NCI-H748 (cell line): ENCODE data around the gene ACSF2.
"Not testable (repeated sequence)": the region's sequence is repeated elsewhere in the genome, so short reads cannot be mapped to it uniquely, and the experiment has no call there.

Source experiments
- DNase-seq: peaks from one replicate; lab custom pipeline; 2025; ENCODE audit not compliant: unreplicated experiment; lab: John Stamatoyannopoulos, UW

ACSF2 gene

DNA sequence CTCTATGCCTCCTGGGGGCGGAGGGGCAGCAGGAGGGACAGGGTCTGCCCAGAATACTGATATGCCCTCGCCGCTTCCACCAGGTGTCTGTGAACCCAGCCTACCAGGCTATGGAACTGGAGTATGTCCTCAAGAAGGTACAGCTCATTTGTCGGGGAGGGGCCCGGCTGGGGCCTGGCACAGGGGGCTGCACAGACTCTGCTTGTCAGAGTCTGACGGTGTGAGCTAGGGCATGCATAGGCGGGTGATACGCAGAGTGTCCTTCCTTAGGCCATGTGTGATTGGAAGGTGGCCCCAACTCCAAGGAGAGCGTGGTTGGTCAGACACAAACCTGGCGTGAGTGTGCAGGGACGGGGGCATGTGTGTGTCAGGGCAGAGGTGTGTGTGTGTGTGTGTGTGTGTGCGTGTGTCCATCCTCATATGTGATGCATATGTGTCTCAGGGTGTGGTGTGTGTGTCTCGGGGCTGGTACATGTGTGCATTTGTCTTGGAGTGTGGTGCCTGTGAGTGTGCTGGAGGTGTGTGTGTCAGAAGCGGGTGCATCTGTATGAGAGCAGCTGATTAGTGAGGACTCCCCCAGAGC, 35.6 kb downstream of the ACSF2 start:
- DNase-seq, result no peak

DNA sequence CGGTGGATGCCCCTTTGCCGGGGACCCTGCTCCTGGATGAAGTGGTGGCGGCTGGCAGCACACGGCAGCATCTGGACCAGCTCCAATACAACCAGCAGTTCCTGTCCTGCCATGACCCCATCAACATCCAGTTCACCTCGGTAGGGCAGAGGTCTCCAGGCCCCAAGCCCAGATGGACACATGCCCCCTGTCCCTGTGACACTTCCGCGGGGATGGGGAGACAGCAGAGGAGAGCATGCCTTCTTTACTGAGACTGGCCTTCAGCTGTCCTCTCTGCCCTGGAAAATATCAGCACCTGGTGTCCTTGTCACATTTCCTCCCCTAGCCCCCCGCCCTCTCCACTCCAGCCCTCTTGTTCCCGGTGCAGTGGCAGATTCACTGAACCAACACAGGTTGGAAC, 36.4 kb downstream of the ACSF2 start:
- DNase-seq, result no peak

DNA sequence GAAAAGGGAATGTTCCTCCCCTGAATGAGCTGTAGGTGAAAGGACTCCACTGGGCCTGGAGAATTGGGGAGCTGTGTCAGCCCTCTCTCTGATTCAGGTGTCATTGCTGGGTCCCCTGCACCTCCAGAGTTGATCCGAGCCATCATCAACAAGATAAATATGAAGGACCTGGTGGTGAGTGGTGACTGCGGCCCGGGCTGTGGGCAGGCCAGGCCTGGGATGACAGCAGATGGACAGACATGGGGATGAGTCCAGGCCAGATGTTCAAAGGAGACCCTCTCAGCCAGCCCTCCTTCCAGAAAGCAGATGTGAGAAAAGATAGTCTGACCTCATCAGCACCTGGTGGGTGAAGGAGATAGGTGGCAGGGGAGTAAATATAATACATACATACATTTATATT, 38.1 kb downstream of the ACSF2 start:
- no peak for DNase-seq

DNA sequence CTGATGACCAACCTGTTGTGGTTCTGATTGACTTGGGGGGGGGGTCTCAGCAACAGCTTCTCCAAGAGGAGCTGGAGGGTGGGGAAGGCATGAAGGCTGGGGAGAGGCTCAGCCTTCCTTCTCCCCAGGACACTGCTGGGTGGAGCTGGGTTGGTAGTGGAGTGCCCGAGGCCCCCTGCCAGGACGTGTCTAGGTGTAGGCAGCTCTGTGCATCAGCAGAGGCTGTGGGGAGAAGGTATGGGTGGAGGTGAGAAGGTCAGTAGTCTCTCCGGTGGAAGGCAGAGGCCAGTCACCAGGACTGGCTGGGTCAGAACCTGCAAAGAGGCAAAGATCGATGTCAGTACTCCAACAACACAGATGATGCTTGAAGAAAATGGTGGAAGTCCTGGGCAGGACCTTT, 38.7 kb downstream of the ACSF2 start:
- DNase-seq, result no peak

DNA sequence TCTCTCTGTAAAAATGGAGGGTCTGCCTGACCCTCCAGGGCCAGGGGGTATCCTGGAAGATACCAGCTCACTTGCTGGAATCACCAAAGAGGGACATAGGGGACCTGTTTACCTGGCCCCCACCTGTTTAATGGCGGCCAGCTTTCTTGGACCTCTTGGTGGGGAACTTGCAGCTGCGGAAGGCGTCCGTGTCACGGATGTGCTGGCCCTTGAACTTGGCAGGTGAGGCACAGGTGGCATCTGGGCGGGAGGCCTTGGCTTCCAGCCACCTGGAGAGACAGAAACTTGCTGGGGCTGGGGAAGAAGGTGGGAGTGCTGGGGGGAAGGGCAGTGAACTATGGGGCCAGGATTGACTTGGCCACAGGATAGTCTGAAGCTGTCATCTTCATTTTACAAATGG, 39.2 kb downstream of the ACSF2 start:
- no peak for DNase-seq

DNA sequence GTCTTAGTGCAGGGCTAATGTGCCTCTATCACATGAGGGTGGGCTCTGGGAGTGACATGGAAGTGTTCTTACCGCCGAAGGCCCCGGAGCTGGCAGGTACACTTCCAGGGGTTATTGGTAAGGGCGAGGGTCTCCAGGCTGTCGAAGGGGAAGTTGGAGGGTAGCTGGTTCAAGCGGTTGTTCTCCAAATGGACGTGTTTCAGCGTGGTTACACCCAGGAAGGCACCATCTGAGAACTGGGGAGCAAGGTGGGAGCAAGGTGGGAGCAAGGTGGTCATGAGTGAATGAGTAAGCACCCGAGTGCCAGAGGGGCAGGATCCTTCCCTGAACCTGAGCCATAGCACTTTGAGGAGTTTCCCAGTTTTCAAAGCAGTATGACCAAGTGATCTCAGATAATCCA, 39.6 kb downstream of the ACSF2 start:
- no peak for DNase-seq

DNA sequence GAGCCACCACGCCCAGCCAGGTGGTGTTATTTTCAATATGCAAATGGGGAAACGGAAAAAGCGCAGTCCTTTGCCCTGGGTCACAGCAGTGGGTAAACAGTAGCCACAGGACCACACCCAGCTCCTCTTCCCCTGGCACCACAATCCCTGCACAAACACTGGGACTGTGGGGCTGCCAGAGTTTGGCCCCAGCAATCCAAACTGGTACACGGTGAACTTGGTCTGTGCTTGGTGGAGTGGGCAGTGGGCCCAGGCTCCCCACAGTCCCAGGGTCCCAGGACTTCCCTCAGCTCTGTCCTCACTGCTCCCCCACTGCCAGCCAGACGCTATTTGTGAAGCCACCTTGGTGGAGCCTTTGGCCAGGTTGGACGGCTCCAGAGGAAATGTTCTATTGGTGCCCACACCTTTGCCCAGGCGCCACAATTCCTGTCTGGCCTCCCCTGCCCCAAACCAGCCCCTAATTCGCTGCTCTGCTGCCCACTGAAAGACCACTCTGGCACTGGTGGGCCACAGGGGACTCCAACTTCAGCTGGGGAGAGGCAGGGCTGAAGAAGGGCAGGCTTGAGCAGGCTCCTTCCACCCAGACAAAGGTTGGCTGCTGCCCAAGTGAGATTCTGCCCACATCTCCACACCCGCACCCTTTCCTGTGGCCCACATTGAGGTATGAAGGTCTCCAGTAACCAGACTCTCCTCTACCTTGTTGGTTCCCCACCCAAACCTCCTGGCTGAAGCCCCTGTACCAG, 40.5 kb downstream of the ACSF2 start:
- peak; percentile 44 for DNase-seq

DNA sequence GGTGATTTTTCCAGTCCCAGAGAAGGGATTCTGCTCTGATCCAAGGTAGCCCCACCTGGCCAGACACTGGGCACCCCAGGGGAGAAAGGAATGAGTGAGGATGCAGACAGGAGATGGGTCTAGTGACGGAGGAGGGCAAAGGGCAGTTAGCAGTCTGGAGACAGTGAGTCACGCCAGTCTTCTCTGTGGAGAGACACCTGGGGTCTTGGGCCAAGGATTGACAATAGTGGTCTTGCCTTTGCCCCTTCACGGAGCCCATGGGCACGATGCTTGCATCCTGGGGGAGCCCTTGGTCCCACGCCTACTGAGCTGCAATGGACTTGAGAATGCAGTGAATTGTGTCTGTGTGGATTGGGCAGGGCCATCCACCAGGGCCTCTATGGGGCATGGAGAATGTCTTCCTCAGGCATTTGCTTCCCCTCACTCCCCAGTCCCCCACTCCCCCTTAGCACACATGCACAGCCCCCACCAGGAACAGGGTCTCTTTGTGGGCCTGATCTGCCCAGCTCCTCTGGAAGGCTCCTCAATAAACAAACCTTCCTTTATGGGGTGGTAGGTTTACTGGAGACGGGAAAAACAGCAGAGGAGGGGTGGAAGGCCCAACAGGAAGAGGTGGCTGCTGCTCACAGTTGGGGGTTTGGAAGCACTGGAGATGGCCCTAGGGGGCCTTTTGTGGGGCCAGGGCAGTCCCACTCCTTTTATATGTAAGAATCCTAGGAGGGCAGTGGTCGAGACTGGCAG, 41.3 kb downstream of the ACSF2 start:
- DNase-seq, result no peak

DNA sequence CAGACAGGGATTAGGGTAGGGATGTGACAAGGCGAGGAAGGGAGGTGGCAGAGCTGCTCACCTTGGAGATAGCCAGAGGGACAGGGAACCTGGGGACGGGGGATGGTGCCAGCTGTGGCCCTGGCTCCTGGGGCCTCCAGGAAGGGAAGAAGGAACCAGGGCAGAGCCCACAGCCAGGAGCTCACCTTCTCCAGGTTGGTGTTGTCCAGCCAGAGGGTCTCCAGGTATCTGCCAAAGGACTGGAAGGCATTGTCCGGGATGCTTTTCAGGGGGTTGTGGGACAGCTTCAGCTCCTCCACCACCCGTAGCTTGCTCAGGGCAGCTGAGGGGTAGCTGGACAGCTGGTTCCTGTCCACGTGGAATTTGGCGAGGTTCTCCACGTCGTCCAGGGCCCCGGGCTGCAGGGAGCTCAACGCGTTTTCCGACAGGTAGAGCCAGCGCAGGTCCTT, 41.9 kb downstream of the ACSF2 start:
- DNase-seq, result no peak

DNA sequence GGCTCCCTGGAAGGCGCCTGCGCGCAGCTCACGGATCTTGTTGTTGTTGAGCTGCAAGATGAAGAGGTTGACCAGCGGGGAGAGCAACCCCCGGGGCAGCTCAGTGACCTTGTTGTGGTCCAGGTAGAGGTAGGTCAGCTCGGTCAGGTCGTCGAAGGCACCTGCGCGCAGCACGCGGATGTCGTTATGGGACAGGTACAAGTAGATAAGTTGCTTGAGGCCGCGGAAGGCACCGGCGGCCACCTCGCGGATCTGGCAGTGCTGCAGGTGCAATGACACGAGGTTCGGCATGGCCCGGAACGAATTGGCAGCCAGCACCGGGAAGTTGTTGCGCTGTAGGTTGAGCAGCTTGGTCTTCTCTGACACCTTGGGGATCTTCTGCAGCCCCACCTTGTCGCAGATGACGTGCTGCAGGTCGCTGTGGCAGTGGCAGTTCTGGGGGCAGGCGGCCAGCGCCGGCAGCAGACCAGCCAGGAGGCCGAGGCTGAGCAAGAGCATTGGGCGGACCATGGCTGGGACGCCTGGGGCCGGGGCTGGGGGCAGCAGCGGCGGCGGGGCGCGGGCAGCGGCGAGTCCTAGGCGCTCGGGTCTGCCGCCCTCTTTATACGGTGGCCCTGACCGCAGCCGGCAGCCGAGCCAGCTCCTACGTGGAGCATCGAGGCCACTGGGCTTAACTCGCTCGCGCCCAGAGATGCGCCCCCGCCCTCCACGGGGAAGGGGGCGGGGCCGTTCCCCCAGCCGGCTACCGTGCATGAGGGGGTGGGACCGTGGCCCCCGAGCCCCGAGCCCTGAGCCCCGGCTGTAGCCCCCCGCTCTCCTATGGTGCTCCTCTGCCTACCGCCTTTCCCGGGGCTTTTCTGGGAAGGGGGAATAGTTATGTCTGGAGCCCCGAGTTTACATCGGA, 42.5 kb downstream of the ACSF2 start, which contains the start of gene CHAD:
Gene CHAD (minus strand): TSS at position 577 of the 904 bp plus-strand sequence. CDS start 67 bp downstream, at position 510.
- peak; percentile 48 for DNase-seq

DNA sequence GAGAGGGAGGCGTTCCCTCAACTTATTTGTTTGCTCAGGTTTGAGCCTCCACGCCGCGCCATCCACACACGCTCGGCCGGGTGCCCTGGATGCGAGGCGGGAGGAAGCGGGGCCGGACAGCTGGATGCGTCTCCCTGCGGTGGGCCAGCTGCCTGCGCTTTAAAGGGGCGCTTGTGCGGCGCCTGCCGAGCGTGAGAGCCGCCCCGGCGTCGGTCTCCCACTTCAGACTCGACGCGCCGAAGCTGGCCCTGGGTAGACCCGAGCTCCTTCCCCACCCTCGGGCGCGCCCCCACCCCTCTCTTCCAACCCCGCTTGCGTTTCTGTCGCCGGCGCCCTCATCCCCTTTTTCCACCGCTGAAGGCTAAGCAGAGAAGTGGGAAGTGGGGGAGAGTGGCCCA, 43.2 kb downstream of the ACSF2 start:
- peak; percentile 48 for DNase-seq

DNA sequence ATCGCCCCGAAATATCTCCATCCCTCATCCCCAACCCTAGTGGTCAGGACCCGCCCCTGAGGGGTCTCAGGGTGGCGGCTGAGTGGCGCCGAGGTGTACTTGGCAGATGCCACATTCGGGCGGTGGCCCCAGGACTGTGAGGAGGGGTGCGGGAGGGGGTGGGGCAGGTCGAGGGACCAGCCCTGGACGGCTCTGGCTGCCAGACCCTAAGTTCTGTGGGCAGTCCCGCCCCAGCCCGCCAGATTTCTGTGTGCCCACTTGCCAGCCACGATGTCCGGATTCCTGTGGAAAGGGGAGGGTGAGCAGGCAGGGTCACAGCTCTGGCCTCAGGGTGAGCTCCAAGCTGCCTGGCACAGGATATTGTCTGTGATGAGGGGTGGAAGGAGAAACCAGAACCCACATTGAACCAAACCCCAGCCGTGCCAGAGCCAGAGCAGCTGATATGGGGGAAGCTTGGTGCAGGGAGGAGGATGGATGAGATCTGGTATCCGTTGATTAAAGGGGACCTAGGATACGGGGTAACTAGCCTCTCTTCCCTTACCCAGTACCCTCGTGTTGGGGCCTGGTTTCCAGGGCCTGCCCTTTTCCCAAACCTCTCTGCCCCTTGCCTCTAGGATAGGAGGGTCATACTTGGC, 43.8 kb downstream of the ACSF2 start:
- DNase-seq, result no peak

DNA sequence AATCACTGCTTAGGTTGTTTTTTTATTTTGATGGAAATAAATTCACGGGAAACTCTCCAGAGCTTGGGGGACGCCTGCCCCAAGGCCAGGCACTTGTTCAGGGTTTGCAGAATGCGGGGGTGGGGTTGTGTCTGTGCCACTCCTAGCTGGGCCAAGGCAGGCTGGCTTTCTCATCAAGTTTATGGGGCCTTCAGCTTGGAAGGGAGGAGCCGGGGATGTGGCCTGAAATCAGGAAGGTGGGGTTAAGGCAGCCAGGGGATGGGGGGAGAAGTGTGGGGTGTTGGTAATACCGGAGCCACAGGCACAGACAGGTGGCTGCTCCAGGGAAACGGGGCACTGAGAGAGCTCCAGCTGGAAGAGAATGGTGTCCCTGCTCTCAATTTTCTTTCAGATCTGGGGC, 44.4 kb downstream of the ACSF2 start:
- no peak for DNase-seq

DNA sequence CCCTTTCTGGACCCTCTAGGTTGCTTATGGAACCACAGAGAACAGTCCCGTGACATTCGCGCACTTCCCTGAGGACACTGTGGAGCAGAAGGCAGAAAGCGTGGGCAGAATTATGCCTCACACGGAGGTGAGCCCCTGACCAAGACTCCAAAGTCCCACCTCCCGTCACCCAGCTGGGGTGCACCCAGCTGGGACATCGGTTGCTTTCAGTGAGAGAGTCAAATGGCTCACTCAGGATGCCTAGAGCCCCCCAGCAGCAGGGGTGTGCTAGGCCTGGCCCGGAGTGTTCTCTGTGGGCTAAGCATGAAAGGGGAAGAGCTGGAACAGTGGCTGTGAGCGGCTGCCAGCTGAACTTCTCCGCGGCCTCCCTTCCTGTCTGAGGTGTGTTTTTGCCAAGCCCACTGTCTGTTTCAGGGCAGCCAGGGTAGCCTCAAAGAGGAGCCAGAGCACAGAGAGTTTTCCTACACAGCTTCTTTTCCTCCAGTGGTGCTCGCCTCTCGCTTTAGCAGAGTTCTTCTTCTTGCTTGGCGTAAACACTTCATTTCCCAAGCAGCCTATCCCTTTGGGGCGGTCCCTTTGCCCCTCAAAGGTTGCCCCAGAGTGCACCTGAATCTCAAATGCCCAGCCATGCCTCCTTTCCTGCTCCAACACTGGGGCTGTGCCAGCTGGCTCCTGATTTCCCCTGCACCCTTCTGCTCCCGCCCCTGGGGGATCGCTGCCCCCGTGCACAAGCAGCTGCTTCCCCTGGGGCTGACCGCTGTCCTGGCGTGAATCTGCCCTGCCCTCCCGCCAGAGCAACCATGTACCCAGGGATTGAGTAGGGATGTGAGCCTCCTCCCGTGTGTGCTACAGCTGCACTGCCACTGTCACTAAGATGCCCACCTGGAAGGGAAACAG, 45.2 kb downstream of the ACSF2 start:
- no peak for DNase-seq

DNA sequence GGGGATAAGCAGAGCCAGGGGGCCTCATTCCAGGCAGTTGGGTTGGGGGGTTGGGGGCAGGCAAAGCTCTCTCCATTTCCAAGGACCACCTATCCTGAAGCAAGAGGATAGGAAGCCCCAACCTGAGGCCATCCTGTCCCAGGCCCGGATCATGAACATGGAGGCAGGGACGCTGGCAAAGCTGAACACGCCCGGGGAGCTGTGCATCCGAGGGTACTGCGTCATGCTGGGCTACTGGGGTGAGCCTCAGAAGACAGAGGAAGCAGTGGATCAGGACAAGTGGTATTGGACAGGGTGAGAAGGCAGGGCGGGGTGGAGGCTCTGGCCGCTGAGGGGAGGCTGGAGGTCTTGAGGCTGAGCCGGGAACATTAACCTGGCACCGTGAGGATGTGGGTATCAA, 46.3 kb downstream of the ACSF2 start:
- no peak for DNase-seq

DNA sequence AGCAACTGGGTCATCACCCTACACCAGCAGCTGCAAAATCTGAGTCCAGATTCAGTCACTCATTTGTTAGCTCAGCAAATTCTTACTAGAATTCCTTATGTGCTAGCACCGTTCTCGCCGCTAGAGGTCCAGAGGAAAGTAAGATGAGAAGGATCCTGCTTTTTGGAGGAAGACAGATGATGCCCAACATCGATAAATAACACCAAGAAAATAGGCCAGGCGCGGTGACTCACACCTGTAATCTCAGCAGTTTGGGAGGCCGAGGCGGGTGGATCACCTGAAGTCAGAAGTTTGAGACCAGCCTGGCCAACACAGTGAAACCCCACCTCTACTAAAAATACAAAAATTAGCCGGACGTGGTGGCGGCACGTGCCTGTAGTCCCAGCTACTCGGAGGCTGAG, 46.7 kb downstream of the ACSF2 start:
- not testable (repeated sequence) for DNase-seq

DNA sequence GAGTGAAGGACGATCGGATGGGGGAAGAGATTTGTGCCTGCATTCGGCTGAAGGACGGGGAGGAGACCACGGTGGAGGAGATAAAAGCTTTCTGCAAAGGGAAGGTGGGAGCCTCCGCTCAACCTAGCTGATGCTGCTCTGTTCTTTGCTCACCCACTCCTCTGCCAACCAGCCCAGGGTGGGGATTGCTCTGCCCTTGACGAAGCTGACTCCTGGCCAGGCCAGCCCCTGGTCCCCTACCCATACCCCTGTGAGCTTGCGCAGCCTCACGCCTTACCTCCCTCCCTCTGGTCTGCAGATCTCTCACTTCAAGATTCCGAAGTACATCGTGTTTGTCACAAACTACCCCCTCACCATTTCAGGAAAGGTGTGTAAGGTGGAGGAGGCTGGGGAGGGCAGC, 47.9 kb downstream of the ACSF2 start:
- DNase-seq, result no peak

DNA sequence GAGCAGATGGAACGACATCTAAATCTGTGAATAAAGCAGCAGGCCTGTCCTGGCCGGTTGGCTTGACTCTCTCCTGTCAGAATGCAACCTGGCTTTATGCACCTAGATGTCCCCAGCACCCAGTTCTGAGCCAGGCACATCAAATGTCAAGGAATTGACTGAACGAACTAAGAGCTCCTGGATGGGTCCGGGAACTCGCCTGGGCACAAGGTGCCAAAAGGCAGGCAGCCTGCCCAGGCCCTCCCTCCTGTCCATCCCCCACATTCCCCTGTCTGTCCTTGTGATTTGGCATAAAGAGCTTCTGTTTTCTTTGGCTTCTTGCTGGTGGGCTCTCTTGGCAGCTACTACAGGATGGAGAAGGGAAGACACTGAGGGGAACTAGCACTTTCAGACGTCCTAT, 48.5 kb downstream of the ACSF2 start:
- DNase-seq, result no peak

DNA sequence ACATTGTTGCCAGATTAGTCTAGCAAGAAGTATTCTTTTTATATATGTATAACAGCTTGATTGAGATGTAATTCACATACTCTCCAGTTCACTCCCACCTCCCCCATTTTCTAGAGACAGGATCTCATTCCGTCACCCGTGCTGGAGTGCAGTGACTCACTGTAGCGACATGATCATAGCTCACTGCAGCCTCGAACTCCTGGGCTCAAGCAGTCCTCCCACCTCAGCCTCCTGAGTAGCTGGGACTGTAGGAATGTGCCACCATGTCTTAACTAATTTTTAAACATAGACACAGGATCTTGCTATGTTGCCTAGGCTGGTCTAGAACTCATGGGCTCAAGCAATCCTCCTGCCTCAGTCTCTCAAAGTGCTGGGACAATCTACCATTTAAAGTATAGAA, 49.3 kb downstream of the ACSF2 start:
- no peak for DNase-seq
